K562 (cell line): Measurements from ENCODE around the gene GLP2R. TPM values are rescaled to one million over a fixed set of nuclear protein-coding genes. Genes with fewer than 3 reads are reported as not detected.

Experiments
- ATAC-seq: fragments of 200-7000 bp; cut with Tn5 transposase; 3 replicates; pipeline ENCODE4 v1.9.1; 2020; ENCODE audit warnings: moderate library complexity
- BruUV-seq: library from RNA; stranded (reverse); fragments of 400-500 nt; replicated peaks from 2 replicates; lab custom pipeline; 2021; lab: Mats Ljungman, UMichigan
- CTCF ChIA-PET: fragments of 300-600 bp; formaldehyde crosslinking; extraction: SDS; loops from one replicate; lab custom pipeline; 2021; ENCODE audit warnings: low intra/inter-chr PET ratio; lab: Yijun Ruan, JAX
- POLR2A ChIA-PET: fragments of 300-600, 350-650 bp; sonication (Branson Sonifier 250); formaldehyde crosslinking; extraction: SDS; loops from one replicate; lab custom pipeline; 2021; ENCODE audit warnings: antibody characterized with exemption, inconsistent platforms; lab: Yijun Ruan, JAX
- DNase-seq, 4 experiments: peaks; one replicate each; pipeline versions ENCODE4 v3.0.0 to v3.0.0-alpha.2; 2011 to 2018; ENCODE audit warnings: low spot score in 3 of 4, mixed read lengths in 3 of 4; ENCODE audit errors: extremely low read depth in 1 of 4
- FAIRE-seq: peaks from 2 replicates; lab custom pipeline; 2011; peaks lifted over from hg19 to GRCh38; lab: Jason Lieb, UNC
- H2AFZ ChIP-seq: 2 replicates; pipeline ENCODE4 v1.6.0; 2011; ENCODE audit warnings: low read depth, low read length, control low read depth, inconsistent platforms
- H3K27ac ChIP-seq: fragments of 200-600 bp; 3 replicates; pipeline ENCODE4 v1.8.0; 2011; ENCODE audit warnings: low read depth, mild to moderate bottlenecking, control low read depth, inconsistent platforms, low read length, moderate library complexity, mixed read lengths; ENCODE audit errors: extremely low read depth
- H3K27me3 ChIP-seq, 2 experiments: fragments of 300-600 bp in 1 of 2; 2 replicates in 1 of 2; 3 replicates in 1 of 2; pipeline versions ENCODE4 v1.6.0 to v1.8.0; 2011; ENCODE audit warnings: inconsistent platforms in 2 of 2, low read length in 2 of 2, mild to moderate bottlenecking in 1 of 2, mixed read lengths in 1 of 2, moderate library complexity in 1 of 2; ENCODE audit not compliant: control insufficient read depth in 2 of 2, insufficient read depth in 2 of 2
- H3K36me3 ChIP-seq: fragments of 300-600 bp; 3 replicates; pipeline ENCODE4 v1.8.0; 2011; ENCODE audit warnings: mild to moderate bottlenecking, low read length, inconsistent platforms; ENCODE audit not compliant: control insufficient read depth, insufficient read depth
- H3K4me1 ChIP-seq, 2 experiments: fragments of 200-600 bp in 1 of 2; replicated peaks in 1 of 2; 2 replicates in 1 of 2; 3 replicates in 1 of 2; pipeline versions ENCODE4 v1.5.1 to v1.8.0; 2011; ENCODE audit warnings: inconsistent platforms in 2 of 2, low read length in 2 of 2, mild to moderate bottlenecking in 1 of 2, mixed read lengths in 1 of 2, moderate library complexity in 1 of 2; ENCODE audit not compliant: control insufficient read depth in 2 of 2, insufficient read depth in 2 of 2
- H3K4me2 ChIP-seq: 2 replicates; pipeline ENCODE4 v1.6.1; 2011; ENCODE audit warnings: low read length, control low read depth, inconsistent platforms, mixed read lengths; ENCODE audit not compliant: insufficient read depth
- H3K4me3 ChIP-seq: fragments of 200-600 bp; sonication (generic), shearing (Covaris generic); 2 replicates; pipeline ENCODE4 v1.5.1; 2016; ENCODE audit warnings: control low read depth, inconsistent platforms
- H3K79me2 ChIP-seq: fragments of 200-600 bp; 3 replicates; pipeline ENCODE4 v1.8.0; 2011; ENCODE audit warnings: low read length, inconsistent platforms; ENCODE audit not compliant: control insufficient read depth, insufficient read depth
- H3K9ac ChIP-seq, 2 experiments: 2 replicates each; pipeline versions ENCODE4 v1.6.0 to v1.6.1; 2011; ENCODE audit warnings: low read depth in 2 of 2, low read length in 2 of 2, control low read depth in 1 of 2, inconsistent platforms in 1 of 2, mild to moderate bottlenecking in 1 of 2, mixed read lengths in 1 of 2; ENCODE audit not compliant: insufficient read depth in 1 of 2
- H3K9me1 ChIP-seq: one replicate; pipeline ENCODE4 v1.6.0; 2011; ENCODE audit warnings: inconsistent platforms, mild to moderate bottlenecking, low read length, moderate library complexity; ENCODE audit not compliant: control insufficient read depth, insufficient read depth
- H3K9me3 ChIP-seq: replicated peaks from 2 replicates; pipeline ENCODE4 v1.5.1; 2011; ENCODE audit warnings: low read depth, low read length, inconsistent platforms; ENCODE audit not compliant: control insufficient read depth, insufficient read depth
- H4K20me1 ChIP-seq: replicated peaks from 2 replicates; pipeline ENCODE4 v1.6.1; 2011; ENCODE audit warnings: low read length, inconsistent platforms, mixed read lengths; ENCODE audit not compliant: control insufficient read depth, insufficient read depth
- CREM ChIP-seq: IDR thresholded peaks from 2 replicates; pipeline ENCODE4 v1.6.1; 2014; ENCODE audit warnings: antibody characterized with exemption, low read depth
- FOXA3 ChIP-seq, 2 experiments: fragments of 450-650 bp in 1 of 2; sonication (generic) in 1 of 2; formaldehyde crosslinking; IDR thresholded peaks in 1 of 2; conservative IDR thresholded peaks in 1 of 2; 2 replicates each; pipeline versions ENCODE4 v1.4.0 to v1.8.0; 2020 to 2022; ENCODE audit warnings: mild to moderate bottlenecking in 2 of 2, missing genetic modification reagents in 1 of 2
- HMGN3 ChIP-seq: IDR thresholded peaks from 2 replicates; pipeline ENCODE4 v1.6.1; 2011; ENCODE audit warnings: borderline replicate concordance, low read depth, mild to moderate bottlenecking, mixed read lengths, low read length; ENCODE audit not compliant: insufficient read length; ENCODE audit errors: extremely low read depth
- IRF2 ChIP-seq: sonication (generic); formaldehyde crosslinking; IDR thresholded peaks from 2 replicates; pipeline ENCODE4 v1.8.1; 2022; ENCODE audit warnings: mild to moderate bottlenecking, missing genetic modification reagents
- MAZ ChIP-seq, 2 experiments: fragments of 450-650 bp in 1 of 2; sonication (generic) in 1 of 2; formaldehyde crosslinking; IDR thresholded peaks in 1 of 2; conservative IDR thresholded peaks in 1 of 2; 2 replicates each; pipeline versions ENCODE4 v1.4.0 to v1.5.0; 2020; ENCODE audit warnings: mild to moderate bottlenecking in 1 of 2, missing genetic modification reagents in 1 of 2
- NCOA4 ChIP-seq: fragments of 450-650 bp; IDR thresholded peaks from 2 replicates; pipeline ENCODE4 v1.6.1; 2018; ENCODE audit warnings: mild to moderate bottlenecking; ENCODE audit not compliant: partially characterized antibody
- NFE2L1 ChIP-seq: fragments of 450-650 bp; IDR thresholded peaks from 2 replicates; pipeline ENCODE4 v1.6.1; 2016; ENCODE audit warnings: missing genetic modification characterization, low read depth, mild to moderate bottlenecking, missing compliant biosample characterization, moderate library complexity, borderline replicate concordance
- NR4A1 ChIP-seq, 2 experiments: fragments of 250-450 bp in 1 of 2; fragments of 450-650 bp in 1 of 2; sonication (Bioruptor Pico) in 1 of 2; IDR thresholded peaks; 2 replicates each; pipeline versions ENCODE4 v1.4.0 to v1.6.1; 2016 to 2020; ENCODE audit warnings: mild to moderate bottlenecking in 2 of 2, missing compliant biosample characterization in 1 of 2, missing genetic modification characterization in 1 of 2, moderate library complexity in 1 of 2
- SMARCE1 ChIP-seq: fragments of 450-650 bp; IDR thresholded peaks from 2 replicates; pipeline ENCODE4 v1.7.1; 2016; ENCODE audit warnings: mild to moderate bottlenecking
- ZC3H8 ChIP-seq: fragments of 450-650 bp; IDR thresholded peaks from 2 replicates; pipeline ENCODE4 v1.6.1; 2017
- ZNF253 ChIP-seq: fragments of 250-450 bp; sonication (Bioruptor Pico); conservative IDR thresholded peaks from 2 replicates; pipeline ENCODE4 v1.6.1; 2021; ENCODE audit warnings: mild to moderate bottlenecking
- ZNF444 ChIP-seq: fragments of 250-450 bp; sonication (Bioruptor Pico); IDR thresholded peaks from 2 replicates; pipeline ENCODE4 v1.4.0; 2020; ENCODE audit warnings: mild to moderate bottlenecking, moderate library complexity
- ZNF589 ChIP-seq: fragments of 200-800 bp; sonication (Bioruptor generic); IDR thresholded peaks from 2 replicates; pipeline ENCODE4 v1.6.1; 2016; ENCODE audit warnings: low read depth, missing genetic modification characterization, missing compliant biosample characterization
- WGBS: fragments of 100-300 bp; shearing (Covaris generic); methylation state at CpG from one replicate; pipeline ENCODE4 v1.1.6; 2016; ENCODE audit warnings: low coverage, mixed read lengths; ENCODE audit not compliant: insufficient coverage; ENCODE audit errors: missing lambda C conversion rate; 5-methylcytosine and 5-hydroxymethylcytosine counted together
- in situ Hi-C: fragments of 300-500 bp; cut with MboI; formaldehyde crosslinking; loops from 4 replicates; pipeline ENCODE4 v1.15.0; 2018; ENCODE audit warnings: inconsistent platforms, mixed read lengths
- intact Hi-C: fragments of 100-400 bp; cut with micrococcal nuclease; formaldehyde crosslinking; loops from 2 replicates; pipeline ENCODE4 v1.14.2; 2022
- polyA plus RNA-seq, 8 experiments: library from polyadenylated mRNA; depleted of rRNA in 4 of 8; stranded (reverse) in 5 of 8; unstranded in 3 of 8; fragments of >200 nt; fragmentation: Nextera tagmentation in 2 of 8; fragmentation: Illumina TruSeq in 1 of 8; extraction: Ambion mirVana in 2 of 8; extraction: Trizol in 1 of 8; gene quantifications; 2 replicates each; pipeline versions ENCODE4 v1.2.1 to v1.2.3, GENCODE V29; 2011 to 2014; ENCODE audit warnings: inconsistent platforms in 1 of 8, missing spikeins in 1 of 8
- total RNA-seq, 7 experiments: library from RNA; depleted of rRNA in 6 of 7; stranded (reverse); fragments of >200 nt in 6 of 7; fragmentation: Illumina TruSeq in 2 of 7; extraction: Trizol in 2 of 7; gene quantifications; 2 replicates each; pipeline versions ENCODE4 v1.2.1 to v1.2.3, GENCODE V29; 2011 to 2021; ENCODE audit warnings: low replicate concordance in 1 of 7
- TF ChIP-seq, protein P1 (sequence below): fragments of 250-450 bp; sonication (Bioruptor Pico); IDR thresholded peaks from 2 replicates; pipeline ENCODE4 v1.4.0; 2020; ENCODE audit warnings: mild to moderate bottlenecking, moderate library complexity, borderline replicate concordance
- TF ChIP-seq, protein P2 (sequence below): sonication (generic); formaldehyde crosslinking; IDR thresholded peaks from 2 replicates; pipeline ENCODE4 v1.9.0; 2022; ENCODE audit warnings: mild to moderate bottlenecking, missing genetic modification reagents
- TF ChIP-seq, protein P3 (sequence below): fragments of 450-650 bp; IDR thresholded peaks from 2 replicates; pipeline ENCODE4 v1.6.1; 2016; ENCODE audit warnings: borderline replicate concordance

The GLP2R gene
- total and polyA plus RNA-seq, 9 of the 15 experiments (the other 6 are each of a cell fraction or from before 2014, with no cell fraction given) = not detected

DNA sequence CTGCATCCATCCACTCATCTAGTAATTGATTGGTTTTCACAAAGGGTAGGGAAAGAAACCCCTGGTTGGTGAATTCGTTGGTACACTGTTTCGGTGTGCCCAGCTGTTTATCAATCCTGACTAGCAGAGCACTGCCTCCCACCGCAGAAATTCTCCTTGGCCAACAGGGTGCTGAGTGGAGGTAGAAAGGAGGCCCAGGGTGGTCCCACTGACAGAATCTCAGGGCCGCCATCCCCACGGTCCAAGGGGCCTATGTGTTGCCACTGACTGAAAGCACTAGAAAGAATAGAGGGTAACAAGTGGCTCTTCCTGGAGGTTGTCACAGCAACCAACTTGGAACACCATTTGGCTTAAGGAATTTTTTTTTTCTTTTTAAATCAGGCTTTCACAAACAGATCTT, 87.8 kb downstream of the GLP2R start:
- intact Hi-C loops = no loop called here
- Histone ChIP-seq H2AFZ (no peak overlapping the region), H3K79me2 (no peaks in the 10 kb centered on the region), H3K9me1 (no peaks in the 10 kb centered on the region), H3K4me3 (no peak overlapping the region), H3K9me3 (no peaks in the 10 kb centered on the region), H3K27ac (no peak overlapping the region), H3K4me2 (no peak overlapping the region), H3K4me1 (no peaks in the 10 kb centered on the region), H3K27me3 (peaks cover 0 to 5% of the 10 kb centered on the region in 2 experiments; a peak in 1 of 5 replicates), H3K36me3 (no peaks in the 10 kb centered on the region), H4K20me1 (no peaks in the 10 kb centered on the region), H3K9ac (no peak overlapping the region)
- ChIA-PET POLR2A (no interaction called here), CTCF (no interaction called here)
- TF ChIP-seq, protein P1, sequence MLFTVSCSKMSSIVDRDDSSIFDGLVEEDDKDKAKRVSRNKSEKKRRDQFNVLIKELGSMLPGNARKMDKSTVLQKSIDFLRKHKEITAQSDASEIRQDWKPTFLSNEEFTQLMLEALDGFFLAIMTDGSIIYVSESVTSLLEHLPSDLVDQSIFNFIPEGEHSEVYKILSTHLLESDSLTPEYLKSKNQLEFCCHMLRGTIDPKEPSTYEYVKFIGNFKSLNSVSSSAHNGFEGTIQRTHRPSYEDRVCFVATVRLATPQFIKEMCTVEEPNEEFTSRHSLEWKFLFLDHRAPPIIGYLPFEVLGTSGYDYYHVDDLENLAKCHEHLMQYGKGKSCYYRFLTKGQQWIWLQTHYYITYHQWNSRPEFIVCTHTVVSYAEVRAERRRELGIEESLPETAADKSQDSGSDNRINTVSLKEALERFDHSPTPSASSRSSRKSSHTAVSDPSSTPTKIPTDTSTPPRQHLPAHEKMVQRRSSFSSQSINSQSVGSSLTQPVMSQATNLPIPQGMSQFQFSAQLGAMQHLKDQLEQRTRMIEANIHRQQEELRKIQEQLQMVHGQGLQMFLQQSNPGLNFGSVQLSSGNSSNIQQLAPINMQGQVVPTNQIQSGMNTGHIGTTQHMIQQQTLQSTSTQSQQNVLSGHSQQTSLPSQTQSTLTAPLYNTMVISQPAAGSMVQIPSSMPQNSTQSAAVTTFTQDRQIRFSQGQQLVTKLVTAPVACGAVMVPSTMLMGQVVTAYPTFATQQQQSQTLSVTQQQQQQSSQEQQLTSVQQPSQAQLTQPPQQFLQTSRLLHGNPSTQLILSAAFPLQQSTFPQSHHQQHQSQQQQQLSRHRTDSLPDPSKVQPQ (CRISPR knock-in tag) = no peak
- TF ChIP-seq ZC3H8 = no peak
- TF ChIP-seq IRF2 (CRISPR knock-in tag) = no peak
- no peak for TF ChIP-seq SMARCE1
- TF ChIP-seq NCOA4 = no peak
- TF ChIP-seq NFE2L1 = no peak
- no peak for TF ChIP-seq ZNF589 (CRISPR knock-in tag)
- TF ChIP-seq, protein P2, sequence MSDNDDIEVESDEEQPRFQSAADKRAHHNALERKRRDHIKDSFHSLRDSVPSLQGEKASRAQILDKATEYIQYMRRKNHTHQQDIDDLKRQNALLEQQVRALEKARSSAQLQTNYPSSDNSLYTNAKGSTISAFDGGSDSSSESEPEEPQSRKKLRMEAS (CRISPR knock-in tag) = no peak
- TF ChIP-seq ZNF444 (CRISPR knock-in tag) = no peak
- TF ChIP-seq CREM = no peak
- TF ChIP-seq FOXA3 (CRISPR knock-in tag; conservative IDR thresholded peaks at IDR 0.05 in 1 of 2, IDR thresholded peaks at IDR 0.05 in 1 of 2) = no peak
- TF ChIP-seq NR4A1 (CRISPR knock-in tag; IDR thresholded peaks at IDR 0.05) = no peak
- no peak for TF ChIP-seq NR4A1 (tag; IDR thresholded peaks at IDR 0.05)
- no peak for TF ChIP-seq ZNF253
- TF ChIP-seq MAZ (CRISPR knock-in tag; conservative IDR thresholded peaks at IDR 0.05 in 1 of 2, IDR thresholded peaks at IDR 0.05 in 1 of 2) = no peak
- TF ChIP-seq, protein P3, sequence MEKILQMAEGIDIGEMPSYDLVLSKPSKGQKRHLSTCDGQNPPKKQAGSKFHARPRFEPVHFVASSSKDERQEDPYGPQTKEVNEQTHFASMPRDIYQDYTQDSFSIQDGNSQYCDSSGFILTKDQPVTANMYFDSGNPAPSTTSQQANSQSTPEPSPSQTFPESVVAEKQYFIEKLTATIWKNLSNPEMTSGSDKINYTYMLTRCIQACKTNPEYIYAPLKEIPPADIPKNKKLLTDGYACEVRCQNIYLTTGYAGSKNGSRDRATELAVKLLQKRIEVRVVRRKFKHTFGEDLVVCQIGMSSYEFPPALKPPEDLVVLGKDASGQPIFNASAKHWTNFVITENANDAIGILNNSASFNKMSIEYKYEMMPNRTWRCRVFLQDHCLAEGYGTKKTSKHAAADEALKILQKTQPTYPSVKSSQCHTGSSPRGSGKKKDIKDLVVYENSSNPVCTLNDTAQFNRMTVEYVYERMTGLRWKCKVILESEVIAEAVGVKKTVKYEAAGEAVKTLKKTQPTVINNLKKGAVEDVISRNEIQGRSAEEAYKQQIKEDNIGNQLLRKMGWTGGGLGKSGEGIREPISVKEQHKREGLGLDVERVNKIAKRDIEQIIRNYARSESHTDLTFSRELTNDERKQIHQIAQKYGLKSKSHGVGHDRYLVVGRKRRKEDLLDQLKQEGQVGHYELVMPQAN = no peak
- TF ChIP-seq HMGN3 = no peak
- no TSS peak for BruUV-seq
- 0% methylated on average over 5 of the region's 5 CpGs for WGBS
- FAIRE-seq = no peak
- in situ Hi-C loops = no loop called here
- no peak for ATAC-seq
- DNase-seq = no peak
